K562 (cell line): Measurements from ENCODE around the gene HTR3E. TPM values are rescaled to one million over a fixed set of nuclear protein-coding genes. Genes with fewer than 3 reads are reported as not detected.
A peak's percentile ranks its signal among the peaks of the same experiment; 100 is the strongest.

ENCODE experiments used
- ATAC-seq: fragments of 200-7000 bp; cut with Tn5 transposase; 3 replicates; pipeline ENCODE4 v1.9.1; 2020; ENCODE audit warnings: moderate library complexity
- BruUV-seq: library from RNA; stranded (reverse); fragments of 400-500 nt; replicated peaks from 2 replicates; lab custom pipeline; 2021; lab: Mats Ljungman, UMichigan
- CTCF ChIA-PET: fragments of 300-600 bp; formaldehyde crosslinking; extraction: SDS; loops from one replicate; lab custom pipeline; 2021; ENCODE audit warnings: low intra/inter-chr PET ratio; lab: Yijun Ruan, JAX
- POLR2A ChIA-PET: fragments of 300-600, 350-650 bp; sonication (Branson Sonifier 250); formaldehyde crosslinking; extraction: SDS; loops from one replicate; lab custom pipeline; 2021; ENCODE audit warnings: antibody characterized with exemption, inconsistent platforms; lab: Yijun Ruan, JAX
- DNase-seq, 4 experiments: peaks; one replicate each; pipeline versions ENCODE4 v3.0.0 to v3.0.0-alpha.2; 2011 to 2018; ENCODE audit warnings: low spot score in 3 of 4, mixed read lengths in 3 of 4; ENCODE audit errors: extremely low read depth in 1 of 4
- FAIRE-seq: peaks from 2 replicates; lab custom pipeline; 2011; peaks lifted over from hg19 to GRCh38; lab: Jason Lieb, UNC
- H2AFZ ChIP-seq: 2 replicates; pipeline ENCODE4 v1.6.0; 2011; ENCODE audit warnings: low read depth, low read length, control low read depth, inconsistent platforms
- H3K27ac ChIP-seq: fragments of 200-600 bp; 3 replicates; pipeline ENCODE4 v1.8.0; 2011; ENCODE audit warnings: low read depth, mild to moderate bottlenecking, control low read depth, inconsistent platforms, low read length, moderate library complexity, mixed read lengths; ENCODE audit errors: extremely low read depth
- H3K27me3 ChIP-seq, 2 experiments: fragments of 300-600 bp in 1 of 2; 2 replicates in 1 of 2; 3 replicates in 1 of 2; pipeline versions ENCODE4 v1.6.0 to v1.8.0; 2011; ENCODE audit warnings: inconsistent platforms in 2 of 2, low read length in 2 of 2, mild to moderate bottlenecking in 1 of 2, mixed read lengths in 1 of 2, moderate library complexity in 1 of 2; ENCODE audit not compliant: control insufficient read depth in 2 of 2, insufficient read depth in 2 of 2
- H3K36me3 ChIP-seq: fragments of 300-600 bp; 3 replicates; pipeline ENCODE4 v1.8.0; 2011; ENCODE audit warnings: mild to moderate bottlenecking, low read length, inconsistent platforms; ENCODE audit not compliant: control insufficient read depth, insufficient read depth
- H3K4me1 ChIP-seq, 2 experiments: fragments of 200-600 bp in 1 of 2; replicated peaks in 1 of 2; 2 replicates in 1 of 2; 3 replicates in 1 of 2; pipeline versions ENCODE4 v1.5.1 to v1.8.0; 2011; ENCODE audit warnings: inconsistent platforms in 2 of 2, low read length in 2 of 2, mild to moderate bottlenecking in 1 of 2, mixed read lengths in 1 of 2, moderate library complexity in 1 of 2; ENCODE audit not compliant: control insufficient read depth in 2 of 2, insufficient read depth in 2 of 2
- H3K4me2 ChIP-seq: 2 replicates; pipeline ENCODE4 v1.6.1; 2011; ENCODE audit warnings: low read length, control low read depth, inconsistent platforms, mixed read lengths; ENCODE audit not compliant: insufficient read depth
- H3K4me3 ChIP-seq: fragments of 200-600 bp; sonication (generic), shearing (Covaris generic); 2 replicates; pipeline ENCODE4 v1.5.1; 2016; ENCODE audit warnings: control low read depth, inconsistent platforms
- H3K79me2 ChIP-seq: fragments of 200-600 bp; 3 replicates; pipeline ENCODE4 v1.8.0; 2011; ENCODE audit warnings: low read length, inconsistent platforms; ENCODE audit not compliant: control insufficient read depth, insufficient read depth
- H3K9ac ChIP-seq, 2 experiments: 2 replicates each; pipeline versions ENCODE4 v1.6.0 to v1.6.1; 2011; ENCODE audit warnings: low read depth in 2 of 2, low read length in 2 of 2, control low read depth in 1 of 2, inconsistent platforms in 1 of 2, mild to moderate bottlenecking in 1 of 2, mixed read lengths in 1 of 2; ENCODE audit not compliant: insufficient read depth in 1 of 2
- H3K9me1 ChIP-seq: one replicate; pipeline ENCODE4 v1.6.0; 2011; ENCODE audit warnings: inconsistent platforms, mild to moderate bottlenecking, low read length, moderate library complexity; ENCODE audit not compliant: control insufficient read depth, insufficient read depth
- H3K9me3 ChIP-seq: replicated peaks from 2 replicates; pipeline ENCODE4 v1.5.1; 2011; ENCODE audit warnings: low read depth, low read length, inconsistent platforms; ENCODE audit not compliant: control insufficient read depth, insufficient read depth
- H4K20me1 ChIP-seq: replicated peaks from 2 replicates; pipeline ENCODE4 v1.6.1; 2011; ENCODE audit warnings: low read length, inconsistent platforms, mixed read lengths; ENCODE audit not compliant: control insufficient read depth, insufficient read depth
- BCOR ChIP-seq: fragments of 450-650 bp; IDR thresholded peaks from 2 replicates; pipeline ENCODE4 v1.6.1; 2016
- NCOA4 ChIP-seq: fragments of 450-650 bp; IDR thresholded peaks from 2 replicates; pipeline ENCODE4 v1.6.1; 2018; ENCODE audit warnings: mild to moderate bottlenecking; ENCODE audit not compliant: partially characterized antibody
- RBM17 ChIP-seq: fragments of 200-400 bp; formaldehyde crosslinking; IDR thresholded peaks from 2 replicates; pipeline ENCODE4 v1.6.1; 2017; ENCODE audit warnings: low read depth, mild to moderate bottlenecking, low read length, borderline replicate concordance
- SMAD3 ChIP-seq: fragments of 450-650 bp; formaldehyde crosslinking; conservative IDR thresholded peaks from 2 replicates; pipeline ENCODE4 v1.4.0; 2020; ENCODE audit warnings: mild to moderate bottlenecking
- TCFL5 ChIP-seq: fragments of 250-450 bp; sonication (Bioruptor Pico); conservative IDR thresholded peaks from 2 replicates; pipeline ENCODE4 v1.6.1; 2021; ENCODE audit warnings: mild to moderate bottlenecking, moderate library complexity, matching md5 sums
- TGIF2 ChIP-seq: sonication (generic); formaldehyde crosslinking; IDR thresholded peaks from 2 replicates; pipeline ENCODE4 v1.8.1; 2022; ENCODE audit warnings: mild to moderate bottlenecking, missing genetic modification reagents, moderate library complexity
- TRIM28 ChIP-seq: fragments of 450-650 bp; IDR thresholded peaks from 2 replicates; pipeline ENCODE4 v1.6.1; 2017
- ZBTB1 ChIP-seq: sonication (generic); formaldehyde crosslinking; IDR thresholded peaks from 2 replicates; pipeline ENCODE4 v1.8.1; 2023; ENCODE audit warnings: missing genetic modification reagents, low read depth, mild to moderate bottlenecking, borderline replicate concordance
- ZNF140 ChIP-seq: fragments of 250-450 bp; sonication (Bioruptor Pico); IDR thresholded peaks from 2 replicates; pipeline ENCODE4 v1.8.0; 2021; ENCODE audit warnings: moderate library complexity, mild to moderate bottlenecking, inconsistent platforms
- ZNF445 ChIP-seq: fragments of 250-450 bp; sonication (Bioruptor Pico); IDR thresholded peaks from 2 replicates; pipeline ENCODE4 v1.4.0; 2020; ENCODE audit warnings: low read depth, mild to moderate bottlenecking, moderate library complexity
- ZNF695 ChIP-seq: fragments of 450-650 bp; formaldehyde crosslinking; IDR thresholded peaks from 2 replicates; pipeline ENCODE4 v1.4.0; 2020; ENCODE audit warnings: mild to moderate bottlenecking, moderate library complexity
- ZNF699 ChIP-seq: fragments of 250-450 bp; sonication (Bioruptor Pico); IDR thresholded peaks from 2 replicates; pipeline ENCODE4 v1.8.0; 2021; ENCODE audit warnings: mild to moderate bottlenecking, moderate library complexity; ENCODE audit not compliant: insufficient replicate concordance
- WGBS: fragments of 100-300 bp; shearing (Covaris generic); methylation state at CpG from one replicate; pipeline ENCODE4 v1.1.6; 2016; ENCODE audit warnings: low coverage, mixed read lengths; ENCODE audit not compliant: insufficient coverage; ENCODE audit errors: missing lambda C conversion rate; 5-methylcytosine and 5-hydroxymethylcytosine counted together
- in situ Hi-C: fragments of 300-500 bp; cut with MboI; formaldehyde crosslinking; loops from 4 replicates; pipeline ENCODE4 v1.15.0; 2018; ENCODE audit warnings: inconsistent platforms, mixed read lengths
- intact Hi-C: fragments of 100-400 bp; cut with micrococcal nuclease; formaldehyde crosslinking; loops from 2 replicates; pipeline ENCODE4 v1.14.2; 2022
- polyA plus RNA-seq, 8 experiments: library from polyadenylated mRNA; depleted of rRNA in 4 of 8; stranded (reverse) in 5 of 8; unstranded in 3 of 8; fragments of >200 nt; fragmentation: Nextera tagmentation in 2 of 8; fragmentation: Illumina TruSeq in 1 of 8; extraction: Ambion mirVana in 2 of 8; extraction: Trizol in 1 of 8; gene quantifications; 2 replicates each; pipeline versions ENCODE4 v1.2.1 to v1.2.3, GENCODE V29; 2011 to 2014; ENCODE audit warnings: inconsistent platforms in 1 of 8, missing spikeins in 1 of 8
- total RNA-seq, 7 experiments: library from RNA; depleted of rRNA in 6 of 7; stranded (reverse); fragments of >200 nt in 6 of 7; fragmentation: Illumina TruSeq in 2 of 7; extraction: Trizol in 2 of 7; gene quantifications; 2 replicates each; pipeline versions ENCODE4 v1.2.1 to v1.2.3, GENCODE V29; 2011 to 2021; ENCODE audit warnings: low replicate concordance in 1 of 7
- TF ChIP-seq, protein P1 (sequence below), 3 experiments: IDR thresholded peaks in 2 of 3; conservative IDR thresholded peaks in 1 of 3; 2 replicates each; pipeline ENCODE4 v1.5.1; 2011 to 2012; ENCODE audit warnings: low read length in 3 of 3, mild to moderate bottlenecking in 3 of 3, control low read depth in 2 of 3, improper control_type of control experiment in 1 of 3, inconsistent platforms in 1 of 3, low read depth in 1 of 3, mixed read lengths in 1 of 3, moderate library complexity in 1 of 3; ENCODE audit not compliant: insufficient read depth in 2 of 3
- TF ChIP-seq, protein P2 (sequence below): fragments of 250-450 bp; sonication (Bioruptor Pico); IDR thresholded peaks from 2 replicates; pipeline ENCODE4 v1.8.0; 2022; ENCODE audit warnings: moderate library complexity, mild to moderate bottlenecking, inconsistent platforms

Gene HTR3E
- total and polyA plus RNA-seq, 9 of the 15 experiments (the other 6 are each of a cell fraction or from before 2014, with no cell fraction given), result not detected

DNA sequence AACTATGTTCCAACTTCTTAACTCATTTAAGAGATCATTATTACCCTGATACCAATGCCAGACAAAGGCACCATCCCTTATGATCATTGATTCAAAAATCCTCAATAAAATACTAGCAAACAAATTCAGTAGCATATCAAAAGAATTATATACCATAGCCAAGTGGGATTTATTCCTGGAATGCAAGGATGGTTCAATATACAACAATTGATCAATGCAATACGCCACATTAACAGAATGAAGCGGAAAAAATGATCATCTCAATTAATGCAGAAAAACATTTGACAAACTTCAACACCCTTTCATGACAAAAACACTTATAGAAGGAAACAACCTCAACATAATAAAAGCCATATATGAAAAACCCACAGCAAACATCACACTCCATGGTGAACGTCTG, 4.7 kb upstream of the HTR3E start (continued):
- TF ChIP-seq BCOR (no peak), TRIM28 (peak; percentile 89), ZNF445 (CRISPR knock-in tag) (0 out of 2 replicates have a peak, but pooled peaks have one; percentile 30)
- TF ChIP-seq, protein P1, sequence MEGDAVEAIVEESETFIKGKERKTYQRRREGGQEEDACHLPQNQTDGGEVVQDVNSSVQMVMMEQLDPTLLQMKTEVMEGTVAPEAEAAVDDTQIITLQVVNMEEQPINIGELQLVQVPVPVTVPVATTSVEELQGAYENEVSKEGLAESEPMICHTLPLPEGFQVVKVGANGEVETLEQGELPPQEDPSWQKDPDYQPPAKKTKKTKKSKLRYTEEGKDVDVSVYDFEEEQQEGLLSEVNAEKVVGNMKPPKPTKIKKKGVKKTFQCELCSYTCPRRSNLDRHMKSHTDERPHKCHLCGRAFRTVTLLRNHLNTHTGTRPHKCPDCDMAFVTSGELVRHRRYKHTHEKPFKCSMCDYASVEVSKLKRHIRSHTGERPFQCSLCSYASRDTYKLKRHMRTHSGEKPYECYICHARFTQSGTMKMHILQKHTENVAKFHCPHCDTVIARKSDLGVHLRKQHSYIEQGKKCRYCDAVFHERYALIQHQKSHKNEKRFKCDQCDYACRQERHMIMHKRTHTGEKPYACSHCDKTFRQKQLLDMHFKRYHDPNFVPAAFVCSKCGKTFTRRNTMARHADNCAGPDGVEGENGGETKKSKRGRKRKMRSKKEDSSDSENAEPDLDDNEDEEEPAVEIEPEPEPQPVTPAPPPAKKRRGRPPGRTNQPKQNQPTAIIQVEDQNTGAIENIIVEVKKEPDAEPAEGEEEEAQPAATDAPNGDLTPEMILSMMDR (IDR thresholded peaks at IDR 0.05 in 2 of 3, conservative IDR thresholded peaks at IDR 0.05 in 1 of 3; ENCODE audit: insufficient read depth in 2 of 3, low read depth in 1 of 3, low read length in 3 of 3), result no peak

DNA sequence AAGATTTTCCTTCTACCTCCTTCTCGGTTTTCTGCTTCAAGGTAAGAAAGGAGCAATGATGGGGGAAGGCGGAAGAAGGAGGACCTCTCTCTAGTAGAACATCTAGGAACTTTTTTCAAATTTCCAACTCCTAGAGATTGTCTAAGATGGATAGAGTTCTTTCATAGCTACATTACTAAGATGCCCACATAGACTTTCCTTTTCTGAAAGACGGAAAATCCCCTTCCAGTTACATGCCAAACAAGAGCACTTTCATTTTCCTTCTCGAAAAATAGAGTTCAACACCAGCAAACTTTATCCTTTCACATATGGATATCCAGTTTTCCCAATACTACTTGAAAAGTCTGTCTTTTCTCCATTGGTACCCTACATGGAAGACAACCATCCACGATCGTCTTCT, 692 bp downstream of the HTR3E start:
- WGBS, result 7% methylated on average over 6 of the region's 6 CpGs
- ATAC-seq, result no peak
- FAIRE-seq, result no peak
- Histone ChIP-seq H3K9me3 (no peaks in the 10 kb centered on the region), H2AFZ (no peak overlapping the region), H3K9ac (no peak overlapping the region), H3K9me1 (peaks cover 2% of the 10 kb centered on the region), H3K79me2 (no peaks in the 10 kb centered on the region), H3K27ac (no peak overlapping the region), H3K4me1 (no peaks in the 10 kb centered on the region), H4K20me1 (no peaks in the 10 kb centered on the region), H3K36me3 (no peaks in the 10 kb centered on the region), H3K4me3 (no peak overlapping the region), H3K27me3 (peaks cover 0 to 2% of the 10 kb centered on the region in 2 experiments; a peak in 1 of 5 replicates), H3K4me2 (no peak overlapping the region)
- in situ Hi-C loops (no loop called here), intact Hi-C loops (no loop called here)
- no peak for DNase-seq
- POLR2A ChIA-PET, result no interaction called here
- CTCF ChIA-PET, result no interaction called here
- no TSS peak for BruUV-seq
- TF ChIP-seq NCOA4 (no peak), ZNF695 (CRISPR knock-in tag) (no peak), ZNF699 (CRISPR knock-in tag) (no peak), RBM17 (no peak), TGIF2 (CRISPR knock-in tag) (no peak), TCFL5 (no peak), ZBTB1 (CRISPR knock-in tag) (no peak), SMAD3 (CRISPR knock-in tag) (no peak), ZNF140 (CRISPR knock-in tag) (no peak)
- TF ChIP-seq, protein P2, sequence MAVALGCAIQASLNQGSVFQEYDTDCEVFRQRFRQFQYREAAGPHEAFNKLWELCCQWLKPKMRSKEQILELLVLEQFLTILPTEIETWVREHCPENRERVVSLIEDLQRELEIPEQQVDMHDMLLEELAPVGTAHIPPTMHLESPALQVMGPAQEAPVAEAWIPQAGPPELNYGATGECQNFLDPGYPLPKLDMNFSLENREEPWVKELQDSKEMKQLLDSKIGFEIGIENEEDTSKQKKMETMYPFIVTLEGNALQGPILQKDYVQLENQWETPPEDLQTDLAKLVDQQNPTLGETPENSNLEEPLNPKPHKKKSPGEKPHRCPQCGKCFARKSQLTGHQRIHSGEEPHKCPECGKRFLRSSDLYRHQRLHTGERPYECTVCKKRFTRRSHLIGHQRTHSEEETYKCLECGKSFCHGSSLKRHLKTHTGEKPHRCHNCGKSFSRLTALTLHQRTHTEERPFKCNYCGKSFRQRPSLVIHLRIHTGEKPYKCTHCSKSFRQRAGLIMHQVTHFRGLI (CRISPR knock-in tag), result no peak
